IMR-90 (cell line): ENCODE measurements around the gene ZNF761.
"Not testable (repeated sequence)": the region's sequence is repeated elsewhere in the genome, so short reads cannot be mapped to it uniquely, and the experiment has no call there.

Source experiments
- CEBPB ChIP-seq: IDR thresholded peaks from 2 replicates; pipeline ENCODE4 v1.6.1; 2012; ENCODE audit warnings: low read depth, low read length, improper control_type of control experiment
- CHD1 ChIP-seq: IDR thresholded peaks from 2 replicates; pipeline ENCODE4 v1.6.1; 2012; ENCODE audit warnings: low read depth, low read length, improper control_type of control experiment
- CTCF ChIP-seq: conservative IDR thresholded peaks from 2 replicates; pipeline ENCODE4 v1.5.1; 2012; ENCODE audit warnings: mild to moderate bottlenecking, low read depth, low read length, improper control_type of control experiment
- FOS ChIP-seq: fragments of 150-350 bp; IDR thresholded peaks from 2 replicates; pipeline ENCODE4 v1.6.1; 2016; ENCODE audit warnings: low read depth, low read length
- MAFK ChIP-seq: IDR thresholded peaks from 2 replicates; pipeline ENCODE4 v1.6.1; 2012; ENCODE audit warnings: low read depth, low read length, improper control_type of control experiment
- POLR2A ChIP-seq: IDR thresholded peaks from 2 replicates; pipeline ENCODE4 v1.6.1; 2012; ENCODE audit warnings: mild to moderate bottlenecking, low read depth, low read length
- RAD21 ChIP-seq: IDR thresholded peaks from 2 replicates; pipeline ENCODE4 v1.6.1; 2012; ENCODE audit warnings: low read length, improper control_type of control experiment
- RCOR1 ChIP-seq: IDR thresholded peaks from 2 replicates; pipeline ENCODE4 v1.6.1; 2012; ENCODE audit warnings: mild to moderate bottlenecking, low read length, improper control_type of control experiment; ENCODE audit not compliant: insufficient replicate concordance
- TF ChIP-seq, protein P1 (sequence below): fragments of 150-350 bp; IDR thresholded peaks from 2 replicates; pipeline ENCODE4 v1.6.1; 2016; ENCODE audit warnings: low read depth, mild to moderate bottlenecking, low read length, moderate library complexity, borderline replicate concordance
- TF ChIP-seq, protein P2 (sequence below): fragments of 150-350 bp; IDR thresholded peaks from 2 replicates; pipeline ENCODE4 v1.6.1; 2017; ENCODE audit warnings: mild to moderate bottlenecking, antibody characterized with exemption, low read length, low read depth

DNA sequence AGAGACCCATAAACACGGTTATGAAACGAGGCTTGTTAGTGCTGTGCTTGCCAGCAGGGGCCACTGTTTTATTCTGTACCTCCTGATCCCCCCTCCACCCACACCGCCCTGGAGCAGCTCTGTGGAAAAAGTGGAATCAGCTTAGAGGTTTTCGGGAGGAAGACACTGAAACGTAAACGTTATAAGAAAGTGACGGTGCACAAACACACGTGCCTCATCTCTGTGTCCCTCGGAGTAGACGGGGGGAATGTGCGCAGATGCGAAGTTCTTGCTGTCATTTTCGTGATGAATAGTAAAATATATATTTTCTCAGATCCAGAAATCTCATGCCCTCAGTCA is 72.5 kb downstream of the ZNF761 start:
- TF ChIP-seq CTCF, POLR2A, RAD21, FOS, MAFK, RCOR1, CEBPB, CHD1: not testable (repeated sequence)
- TF ChIP-seq, protein P1, sequence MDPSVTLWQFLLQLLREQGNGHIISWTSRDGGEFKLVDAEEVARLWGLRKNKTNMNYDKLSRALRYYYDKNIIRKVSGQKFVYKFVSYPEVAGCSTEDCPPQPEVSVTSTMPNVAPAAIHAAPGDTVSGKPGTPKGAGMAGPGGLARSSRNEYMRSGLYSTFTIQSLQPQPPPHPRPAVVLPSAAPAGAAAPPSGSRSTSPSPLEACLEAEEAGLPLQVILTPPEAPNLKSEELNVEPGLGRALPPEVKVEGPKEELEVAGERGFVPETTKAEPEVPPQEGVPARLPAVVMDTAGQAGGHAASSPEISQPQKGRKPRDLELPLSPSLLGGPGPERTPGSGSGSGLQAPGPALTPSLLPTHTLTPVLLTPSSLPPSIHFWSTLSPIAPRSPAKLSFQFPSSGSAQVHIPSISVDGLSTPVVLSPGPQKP: not testable (repeated sequence)
- TF ChIP-seq, protein P2, sequence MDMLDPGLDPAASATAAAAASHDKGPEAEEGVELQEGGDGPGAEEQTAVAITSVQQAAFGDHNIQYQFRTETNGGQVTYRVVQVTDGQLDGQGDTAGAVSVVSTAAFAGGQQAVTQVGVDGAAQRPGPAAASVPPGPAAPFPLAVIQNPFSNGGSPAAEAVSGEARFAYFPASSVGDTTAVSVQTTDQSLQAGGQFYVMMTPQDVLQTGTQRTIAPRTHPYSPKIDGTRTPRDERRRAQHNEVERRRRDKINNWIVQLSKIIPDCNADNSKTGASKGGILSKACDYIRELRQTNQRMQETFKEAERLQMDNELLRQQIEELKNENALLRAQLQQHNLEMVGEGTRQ: not testable (repeated sequence)
